GM19193 (cell line): ENCODE data around the gene BCL2.

ENCODE experiments used
- POLR2A ChIP-seq: IDR thresholded peaks from 4 replicates; pipeline ENCODE4 v1.6.1; 2011; ENCODE audit not compliant: insufficient read depth, insufficient read length; ENCODE audit errors: extremely low read depth

BCL2 gene

DNA sequence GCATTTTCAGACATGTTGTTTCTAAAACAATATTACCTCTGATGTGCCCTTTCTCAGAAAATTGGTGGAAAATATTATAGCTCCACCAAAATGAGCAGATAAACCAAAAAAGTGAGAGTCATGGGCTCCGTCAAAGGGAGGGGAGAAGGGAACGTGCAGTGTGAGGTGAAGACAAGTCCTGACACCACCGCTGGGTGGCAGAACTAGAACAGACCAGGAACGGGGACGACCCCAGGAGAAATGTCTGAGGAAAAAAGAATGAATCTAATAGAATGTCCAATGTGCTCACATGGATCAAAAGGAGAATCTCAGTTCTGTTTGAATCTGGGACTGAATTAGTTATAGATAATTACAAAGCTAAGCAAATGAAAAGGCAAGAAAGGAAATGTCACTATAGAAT lies 22.6 kb upstream of the BCL2 start:
- no peak for TF ChIP-seq POLR2A

- TF ChIP-seq POLR2A = no peak
These were observed 20.4 kb upstream of the BCL2 start for GRCh38 chr18:63339920-63340484.

DNA sequence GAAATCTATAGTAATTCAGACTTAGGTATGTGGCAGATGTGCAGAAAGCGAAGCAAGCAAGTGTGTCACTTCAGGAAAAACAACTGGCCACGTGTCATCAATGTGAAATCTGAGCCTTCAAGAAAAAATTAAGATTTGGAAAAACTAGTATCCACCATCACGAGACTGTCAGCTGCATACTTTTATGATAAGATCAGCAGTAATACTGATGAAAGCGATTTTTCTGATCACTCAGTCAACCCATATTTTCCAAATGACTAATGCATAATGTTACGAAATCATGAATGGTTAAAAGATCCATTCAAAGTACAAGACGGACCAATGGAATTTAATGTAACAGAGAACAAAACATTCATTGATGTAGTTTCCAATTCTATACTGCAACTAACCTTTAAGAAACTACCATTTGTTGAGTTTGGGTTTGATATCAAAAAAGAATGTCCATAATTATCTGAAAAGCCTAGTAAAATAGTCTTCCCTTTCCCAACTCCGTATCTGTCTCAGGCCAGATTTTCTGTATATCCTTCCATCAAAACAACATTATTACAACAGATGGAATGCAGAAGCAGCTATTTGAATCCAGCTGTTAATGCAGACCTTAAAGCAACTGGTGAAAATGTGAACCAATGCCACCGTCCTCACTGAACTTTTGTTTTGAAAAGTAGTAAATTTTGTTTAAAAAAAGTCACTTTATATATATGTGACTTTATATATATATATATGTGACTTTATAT lies 17.0 kb upstream of the BCL2 start:
- TF ChIP-seq POLR2A = no peak

GRCh38 chr18:63331105-63331504 lies 11.5 kb upstream of the BCL2 start:
- TF ChIP-seq POLR2A = no peak

DNA sequence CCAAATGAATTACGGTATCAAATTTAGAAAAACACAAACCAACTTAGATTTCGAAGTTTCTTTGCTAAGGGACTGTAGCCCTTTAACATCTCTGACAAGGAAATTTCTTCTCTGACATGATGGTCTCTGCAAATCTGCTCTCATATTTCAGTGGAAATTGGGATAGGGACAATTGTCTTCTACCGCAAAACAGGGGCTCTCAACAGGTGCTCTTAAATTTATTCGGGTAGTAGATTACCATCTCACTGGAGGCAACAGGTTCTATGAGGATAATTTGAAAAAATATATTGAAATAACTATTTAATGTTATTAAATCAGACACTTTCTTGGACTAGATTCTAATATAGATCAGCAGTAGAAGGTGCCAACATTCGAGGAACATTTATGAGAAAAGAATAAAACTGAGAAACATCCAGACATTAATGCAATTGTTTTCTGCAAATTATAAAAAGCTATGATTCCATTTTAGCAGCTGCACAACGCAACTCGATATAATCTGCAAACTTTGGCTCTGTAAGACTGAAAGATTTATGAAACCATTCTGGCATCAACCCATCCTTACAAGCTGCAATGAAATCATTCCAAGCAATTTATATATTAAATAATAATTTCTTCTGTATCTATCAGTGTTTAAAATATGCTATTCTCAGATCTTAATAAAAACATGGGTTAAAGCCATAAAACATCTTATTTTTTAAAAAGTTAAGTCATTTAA lies 10.0 kb upstream of the BCL2 start:
- TF ChIP-seq POLR2A = no peak

DNA sequence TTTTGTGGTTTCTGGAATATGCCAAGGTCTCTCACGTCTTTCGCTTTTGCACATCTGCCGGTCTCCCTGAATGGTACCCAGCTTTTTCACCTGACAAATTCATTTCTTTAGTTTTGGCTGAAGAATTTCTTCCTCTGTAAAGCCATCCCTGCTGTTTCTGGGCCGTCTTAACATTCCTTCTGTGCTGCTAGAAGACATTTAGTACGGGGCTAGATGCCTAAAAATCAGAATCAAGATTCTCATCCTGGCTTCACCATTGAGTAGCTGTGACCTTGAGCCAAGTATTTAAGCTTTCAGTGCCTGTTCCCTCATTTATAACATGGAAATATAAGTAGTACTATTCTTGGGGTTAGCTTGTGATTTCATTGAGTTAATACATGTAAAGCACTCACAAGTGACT lies 6.4 kb upstream of the BCL2 start:
- TF ChIP-seq POLR2A = no peak

GRCh38 chr18:63325086-63325686 lies 5.6 kb upstream of the BCL2 start:
- TF ChIP-seq POLR2A = no peak

GRCh38 chr18:63322908-63323634 lies 3.5 kb upstream of the BCL2 start:
- no peak for TF ChIP-seq POLR2A

DNA sequence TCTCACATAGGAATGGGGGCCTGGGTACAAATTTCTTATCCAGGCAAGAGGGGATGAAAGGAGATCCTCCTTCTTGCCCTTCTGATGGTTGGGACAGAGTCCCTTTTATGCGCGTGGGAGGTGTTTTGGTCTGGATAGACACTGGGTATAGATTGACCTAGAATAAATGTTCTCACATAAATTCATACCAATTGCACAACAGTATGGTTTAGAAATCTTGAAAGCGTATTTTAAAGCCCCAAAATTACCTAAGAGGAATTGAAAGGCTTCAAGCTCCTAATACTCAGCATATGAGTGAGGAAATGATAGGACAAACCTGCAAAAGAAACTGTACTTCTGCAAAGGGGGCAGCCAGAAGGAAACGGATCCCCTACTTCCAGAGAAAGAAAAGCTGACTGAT lies 2.6 kb upstream of the BCL2 start:
- TF ChIP-seq POLR2A = no peak

DNA sequence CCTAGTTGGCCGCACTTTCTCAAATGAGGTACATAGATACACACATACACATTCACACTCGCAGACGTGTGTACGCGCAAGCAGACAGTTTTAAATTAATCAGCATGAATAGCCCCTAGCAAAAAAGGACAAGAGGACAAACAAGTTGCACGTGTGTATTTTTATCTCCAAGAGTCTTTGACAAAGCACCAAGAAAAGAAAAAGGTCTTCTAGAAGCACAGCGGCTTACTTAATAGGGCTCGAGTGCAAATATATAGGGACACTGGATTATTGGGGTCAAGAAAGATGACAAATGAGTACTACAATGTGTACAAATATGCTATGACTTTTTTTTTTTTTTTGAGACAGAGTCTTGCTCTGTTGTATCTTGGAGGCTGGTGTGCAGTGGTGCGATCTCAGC lies 1.7 kb upstream of the BCL2 start:
- no peak for TF ChIP-seq POLR2A

GRCh38 chr18:63320975-63321265 lies 1.4 kb upstream of the BCL2 start:
- TF ChIP-seq POLR2A = no peak

DNA sequence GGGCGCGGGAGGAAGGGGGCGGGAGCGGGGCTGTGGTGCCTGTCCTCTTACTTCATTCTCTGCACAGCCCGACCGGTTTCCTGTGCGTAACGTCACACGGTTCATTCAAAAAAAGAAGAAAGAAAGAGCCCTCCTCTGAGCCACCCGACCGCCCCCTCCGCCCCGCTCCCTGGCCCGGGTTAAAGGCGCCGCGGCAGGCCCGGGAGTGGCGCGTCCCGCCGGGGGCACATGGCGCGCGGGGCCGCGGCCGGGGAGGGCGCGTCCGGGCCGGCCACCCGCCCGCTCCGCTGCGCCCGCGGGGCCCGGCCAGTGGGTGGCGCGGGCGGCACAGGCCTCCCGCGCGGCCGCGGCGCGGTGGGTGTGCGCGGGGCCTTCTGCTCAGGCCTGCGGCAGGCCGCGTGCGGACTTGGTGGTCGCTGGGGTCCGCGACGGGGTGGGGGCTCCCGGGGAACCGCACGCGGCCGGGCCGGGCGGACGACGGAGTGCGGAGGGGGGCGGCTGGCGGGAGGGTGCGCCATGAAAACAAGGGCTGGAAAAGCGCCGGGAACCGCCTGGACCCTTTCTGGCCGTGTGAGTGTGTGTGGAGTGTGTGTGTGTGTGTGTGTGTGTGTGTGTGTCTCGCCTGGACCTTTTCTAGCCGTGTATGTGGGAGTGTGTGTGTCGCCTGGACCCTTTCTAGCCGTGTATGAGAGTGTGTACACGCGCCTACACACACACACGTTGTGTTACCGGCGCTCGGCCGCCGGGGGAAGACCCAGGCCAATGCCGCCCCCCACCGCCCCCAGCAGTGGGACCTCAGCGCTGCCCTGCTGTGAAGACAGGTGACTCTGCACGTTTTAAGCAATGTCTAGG lies 780 bp upstream of the BCL2 start:
- TF ChIP-seq POLR2A = peak; percentile 33

GRCh38 chr18:63318889-63319382 lies 633 bp downstream of the BCL2 start:
- no peak for TF ChIP-seq POLR2A
